Retinal pigment epithelial cell (primary cell): Measurements from ENCODE around the gene PIMREG.

Experiments used
- DNase-seq: peaks from one replicate; pipeline ENCODE4 v3.0.0-alpha.2; 2010; ENCODE audit warnings: low read depth
- H3K4me3 ChIP-seq: 2 replicates; pipeline ENCODE4 v1.5.1; 2011; ENCODE audit warnings: mild to moderate bottlenecking, low read length, control low read depth, moderate library complexity
- CTCF ChIP-seq: conservative IDR thresholded peaks from 2 replicates; pipeline ENCODE4 v1.5.1; 2011; ENCODE audit warnings: low read depth, low read length, control low read depth, inconsistent platforms

Gene PIMREG

GRCh38 chr17:6461792-6462524 lies 17.7 kb downstream of the PIMREG start:
- H3K4me3 ChIP-seq: no peak overlapping the region
- TF ChIP-seq CTCF: no peak
- no peak for DNase-seq

GRCh38 chr17:6462692-6463091 lies 18.4 kb downstream of the PIMREG start:
- H3K4me3 ChIP-seq: no peak overlapping the region
- no peak for DNase-seq
- TF ChIP-seq CTCF: no peak

GRCh38 chr17:6463616-6464445 lies 19.6 kb downstream of the PIMREG start:
- no peak for TF ChIP-seq CTCF
- DNase-seq: no peak
- no peak overlapping the region for H3K4me3 ChIP-seq

- H3K4me3 ChIP-seq: no peak overlapping the region
- DNase-seq: no peak
- TF ChIP-seq CTCF: no peak
Observed at GRCh38 chr17:6464446-6465041, 20.3 kb downstream of the PIMREG start.

- H3K4me3 ChIP-seq: no peak overlapping the region
- TF ChIP-seq CTCF: no peak
- no peak for DNase-seq
Observed at GRCh38 chr17:6465206-6466003, 21.1 kb downstream of the PIMREG start.

GRCh38 chr17:6467567-6467966 lies 23.3 kb downstream of the PIMREG start:
- no peak for TF ChIP-seq CTCF
- no peak for DNase-seq
- H3K4me3 ChIP-seq: no peak overlapping the region
